ENCODE measurements around the gene CCDC102B. TPM values are rescaled to one million over a fixed set of nuclear protein-coding genes. Genes with fewer than 3 reads are reported as not detected.

Gene CCDC102B
- total RNA-seq, 2 experiments from 2014 or later = 2.1 to 2.4 TPM

GRCh38 chr18:68962623-68963022 is 164.7 kb downstream of the CCDC102B start:
- intact Hi-C loops (cut with micrococcal nuclease) = no loop called here
- CTCF ChIA-PET = no interaction called here
- Mint-ChIP-seq H3K4me3 (no peak overlapping the region), H3K4me1 (ENCODE audit: low read depth) (no peaks in the 10 kb centered on the region), H3K36me3 (no peaks in the 10 kb centered on the region), H3K27me3 (peaks cover 1% of the 10 kb centered on the region), H3K9me3 (no peaks in the 10 kb centered on the region), H3K27ac (no peak overlapping the region)
- POLR2A ChIA-PET = no interaction called here
- DNase-seq = no peak

GRCh38 chr18:68965817-68966216 is 167.9 kb downstream of the CCDC102B start:
- no peaks in the 10 kb centered on the region for H3K4me1 Mint-ChIP-seq (ENCODE audit: low read depth)
- H3K4me3 Mint-ChIP-seq = no peak overlapping the region
- no peaks in the 10 kb centered on the region for H3K9me3 Mint-ChIP-seq
- no peak overlapping the region for H3K27ac Mint-ChIP-seq
- H3K36me3 Mint-ChIP-seq = no peaks in the 10 kb centered on the region
- intact Hi-C loops (cut with micrococcal nuclease) = no loop called here
- ChIA-PET POLR2A (no interaction called here), CTCF (no interaction called here)
- no peaks in the 10 kb centered on the region for H3K27me3 Mint-ChIP-seq
- no peak for DNase-seq

- no peak for DNase-seq
- intact Hi-C loops (cut with micrococcal nuclease) = no loop called here
- Mint-ChIP-seq H3K27me3 (no peaks in the 10 kb centered on the region), H3K4me1 (ENCODE audit: low read depth) (no peaks in the 10 kb centered on the region), H3K36me3 (no peaks in the 10 kb centered on the region), H3K27ac (no peak overlapping the region), H3K9me3 (no peaks in the 10 kb centered on the region), H3K4me3 (no peak overlapping the region)
- ChIA-PET CTCF (no interaction called here), POLR2A (no interaction called here)
Measured at GRCh38 chr18:68969027-68969426, 171.1 kb downstream of the CCDC102B start.

GRCh38 chr18:68972176-68972575 is 174.3 kb downstream of the CCDC102B start:
- Mint-ChIP-seq H3K4me1 (ENCODE audit: low read depth) (no peaks in the 10 kb centered on the region), H3K36me3 (no peaks in the 10 kb centered on the region), H3K4me3 (no peak overlapping the region), H3K9me3 (no peaks in the 10 kb centered on the region), H3K27ac (no peak overlapping the region), H3K27me3 (no peaks in the 10 kb centered on the region)
- DNase-seq = no peak
- POLR2A ChIA-PET = no interaction called here
- intact Hi-C loops (cut with micrococcal nuclease) = no loop called here
- CTCF ChIA-PET = no interaction called here

- DNase-seq = no peak
- Mint-ChIP-seq H3K27me3 (no peaks in the 10 kb centered on the region), H3K27ac (no peak overlapping the region), H3K4me3 (no peak overlapping the region), H3K36me3 (no peaks in the 10 kb centered on the region), H3K4me1 (ENCODE audit: low read depth) (no peaks in the 10 kb centered on the region), H3K9me3 (no peaks in the 10 kb centered on the region)
- ChIA-PET POLR2A (no interaction called here), CTCF (no interaction called here)
- intact Hi-C loops (cut with micrococcal nuclease) = no loop called here
Measured at GRCh38 chr18:68979737-68980136, 181.9 kb downstream of the CCDC102B start.

GRCh38 chr18:68983126-68983525 is 185.2 kb downstream of the CCDC102B start:
- DNase-seq = no peak
- Mint-ChIP-seq H3K9me3 (peaks cover 7% of the 10 kb centered on the region), H3K4me3 (no peak overlapping the region), H3K4me1 (ENCODE audit: low read depth) (no peaks in the 10 kb centered on the region), H3K27ac (no peak overlapping the region), H3K27me3 (peaks cover 1% of the 10 kb centered on the region), H3K36me3 (no peaks in the 10 kb centered on the region)
- intact Hi-C loops (cut with micrococcal nuclease) = no loop called here
- CTCF ChIA-PET = no interaction called here
- POLR2A ChIA-PET = no interaction called here

GRCh38 chr18:68984342-68984741 is 186.5 kb downstream of the CCDC102B start:
- Mint-ChIP-seq H3K27me3 (peaks cover 1% of the 10 kb centered on the region), H3K9me3 (peaks cover 7% of the 10 kb centered on the region), H3K36me3 (no peaks in the 10 kb centered on the region), H3K4me1 (ENCODE audit: low read depth) (no peaks in the 10 kb centered on the region), H3K4me3 (no peak overlapping the region), H3K27ac (no peak overlapping the region)
- intact Hi-C loops (cut with micrococcal nuclease) = no loop called here
- POLR2A ChIA-PET = no interaction called here
- CTCF ChIA-PET = no interaction called here
- DNase-seq = no peak

GRCh38 chr18:68985172-68985820 is 187.4 kb downstream of the CCDC102B start:
- CTCF ChIA-PET = no interaction called here
- DNase-seq = no peak
- H3K27me3 Mint-ChIP-seq = peaks cover 1% of the 10 kb centered on the region
- H3K9me3 Mint-ChIP-seq = peaks cover 7% of the 10 kb centered on the region
- no peak overlapping the region for H3K27ac Mint-ChIP-seq
- intact Hi-C loops (cut with micrococcal nuclease) = no loop called here
- no peaks in the 10 kb centered on the region for H3K36me3 Mint-ChIP-seq
- POLR2A ChIA-PET = no interaction called here
- no peaks in the 10 kb centered on the region for H3K4me1 Mint-ChIP-seq (ENCODE audit: low read depth)
- no peak overlapping the region for H3K4me3 Mint-ChIP-seq

- Mint-ChIP-seq H3K36me3 (no peaks in the 10 kb centered on the region), H3K4me1 (ENCODE audit: low read depth) (no peaks in the 10 kb centered on the region), H3K27me3 (no peaks in the 10 kb centered on the region), H3K4me3 (no peak overlapping the region), H3K9me3 (peaks cover 7% of the 10 kb centered on the region), H3K27ac (no peak overlapping the region)
- no peak for DNase-seq
- CTCF ChIA-PET = no interaction called here
- intact Hi-C loops (cut with micrococcal nuclease) = no loop called here
- POLR2A ChIA-PET = no interaction called here
Measured at GRCh38 chr18:68991286-68991685, 193.4 kb downstream of the CCDC102B start.

GRCh38 chr18:68992719-68993482 is 195.0 kb downstream of the CCDC102B start:
- Mint-ChIP-seq H3K4me3 (no peak overlapping the region), H3K27me3 (no peaks in the 10 kb centered on the region), H3K9me3 (peaks cover under 1% of the 10 kb centered on the region), H3K4me1 (ENCODE audit: low read depth) (no peaks in the 10 kb centered on the region), H3K27ac (no peak overlapping the region), H3K36me3 (no peaks in the 10 kb centered on the region)
- ChIA-PET POLR2A (no interaction called here), CTCF (no interaction called here)
- intact Hi-C loops (cut with micrococcal nuclease) = no loop called here
- no peak for DNase-seq

GRCh38 chr18:68995675-68996074 is 197.8 kb downstream of the CCDC102B start:
- Mint-ChIP-seq H3K4me3 (no peak overlapping the region), H3K4me1 (ENCODE audit: low read depth) (no peaks in the 10 kb centered on the region), H3K9me3 (no peaks in the 10 kb centered on the region), H3K27me3 (no peaks in the 10 kb centered on the region), H3K36me3 (no peaks in the 10 kb centered on the region), H3K27ac (no peak overlapping the region)
- CTCF ChIA-PET = no interaction called here
- POLR2A ChIA-PET = no interaction called here
- DNase-seq = no peak
- intact Hi-C loops (cut with micrococcal nuclease) = no loop called here

GRCh38 chr18:68997845-68998244 is 200.0 kb downstream of the CCDC102B start:
- Mint-ChIP-seq H3K4me1 (ENCODE audit: low read depth) (no peaks in the 10 kb centered on the region), H3K27ac (no peak overlapping the region), H3K36me3 (no peaks in the 10 kb centered on the region), H3K9me3 (no peaks in the 10 kb centered on the region), H3K27me3 (no peaks in the 10 kb centered on the region), H3K4me3 (no peak overlapping the region)
- ChIA-PET POLR2A (no interaction called here), CTCF (no interaction called here)
- DNase-seq = no peak
- intact Hi-C loops (cut with micrococcal nuclease) = no loop called here

GRCh38 chr18:69000366-69000765 is 202.5 kb downstream of the CCDC102B start:
- Mint-ChIP-seq H3K27ac (no peak overlapping the region), H3K36me3 (no peaks in the 10 kb centered on the region), H3K4me1 (ENCODE audit: low read depth) (no peaks in the 10 kb centered on the region), H3K27me3 (no peaks in the 10 kb centered on the region), H3K9me3 (no peaks in the 10 kb centered on the region), H3K4me3 (no peak overlapping the region)
- DNase-seq = no peak
- POLR2A ChIA-PET = no interaction called here
- intact Hi-C loops (cut with micrococcal nuclease) = no loop called here
- CTCF ChIA-PET = no interaction called here

Measured in activated CD4-positive, alpha-beta memory T cell treated with anti-CD3 and anti-CD28 coated beads for 36 hours (primary cell).